GM19397 (cell line): Measurements from ENCODE around the gene HPS5.

Experiments
- ATAC-seq: cut with Tn5 transposase; IDR thresholded peaks from one replicate; pipeline ENCODE4 v1.9.1; 2021; ENCODE audit warnings: mild to moderate bottlenecking, moderate library complexity; ENCODE audit not compliant: unreplicated experiment

Gene HPS5

DNA sequence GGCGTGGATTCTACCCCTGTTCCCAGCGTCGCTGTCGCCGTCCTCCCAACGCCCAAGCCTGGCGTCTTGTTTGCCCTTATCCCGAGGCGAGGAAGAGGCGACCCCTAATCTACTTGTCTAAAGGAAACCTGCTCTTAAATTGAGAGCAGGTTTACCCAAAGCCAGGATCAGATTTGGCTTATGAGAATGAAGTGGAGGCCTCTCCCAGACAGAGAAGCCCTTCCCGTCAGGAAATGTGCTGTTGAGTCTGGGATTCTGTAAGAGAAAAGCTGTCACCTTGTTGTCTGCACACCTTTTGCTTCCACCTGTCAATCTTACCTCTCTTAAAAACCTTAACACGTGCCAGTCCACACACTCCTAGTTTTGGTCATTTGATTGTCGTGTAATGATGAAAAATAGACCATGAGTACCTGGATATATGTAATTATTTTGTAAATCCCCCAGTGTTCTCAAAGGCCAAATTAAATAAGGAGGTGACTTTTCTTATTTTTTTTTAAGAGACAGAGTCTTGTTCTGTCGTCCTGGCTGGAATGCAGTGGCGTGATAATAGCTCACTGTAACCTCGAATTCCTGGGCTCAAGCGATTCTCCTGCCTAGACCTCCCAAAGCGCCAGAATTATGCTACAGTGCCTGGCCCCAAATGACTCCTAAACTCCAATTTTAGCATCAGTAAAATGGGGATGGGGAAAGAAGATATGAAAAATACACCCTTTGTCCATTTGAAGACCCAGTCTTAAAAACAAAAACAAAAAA lies 1.1 kb upstream of the HPS5 start:
- no peak for ATAC-seq

DNA sequence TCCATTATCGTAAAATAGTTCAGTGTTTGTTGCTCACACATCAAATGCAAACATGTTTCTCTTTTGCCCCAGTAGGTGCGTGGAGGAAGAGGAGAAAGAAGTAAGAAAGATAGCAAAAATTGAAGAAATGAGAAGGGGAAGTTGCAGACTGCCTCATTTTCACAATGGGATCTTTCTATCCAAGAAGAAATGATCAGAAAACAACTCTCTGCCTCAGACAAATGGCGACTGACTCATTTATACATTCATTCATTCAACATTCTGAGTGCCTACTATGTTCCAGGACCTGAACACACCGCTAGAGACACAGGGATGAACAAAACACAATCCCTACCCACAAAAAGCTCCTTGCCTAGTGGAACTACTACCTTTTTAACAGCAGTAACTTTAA lies 367 bp downstream of the HPS5 start:
- ATAC-seq, result peak; percentile 1

DNA sequence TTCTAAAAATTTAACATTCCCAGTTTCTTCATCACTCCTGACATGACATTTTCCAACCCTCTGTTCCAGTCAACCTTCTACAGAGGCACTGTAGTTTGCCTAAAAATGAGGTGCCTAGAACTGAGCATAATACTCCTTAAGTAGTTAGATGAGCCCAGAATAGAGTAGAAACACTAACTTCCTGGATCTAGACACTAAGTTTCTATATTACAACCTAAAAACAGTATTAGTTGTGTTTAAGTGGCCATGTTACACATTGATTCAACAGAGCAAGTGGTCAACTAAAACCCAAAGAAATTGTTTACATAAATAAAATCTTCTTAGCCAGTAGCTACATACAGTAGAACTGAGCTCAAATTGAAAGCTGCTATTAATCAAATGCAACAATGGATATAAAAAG lies 1.3 kb downstream of the HPS5 start:
- no peak for ATAC-seq

DNA sequence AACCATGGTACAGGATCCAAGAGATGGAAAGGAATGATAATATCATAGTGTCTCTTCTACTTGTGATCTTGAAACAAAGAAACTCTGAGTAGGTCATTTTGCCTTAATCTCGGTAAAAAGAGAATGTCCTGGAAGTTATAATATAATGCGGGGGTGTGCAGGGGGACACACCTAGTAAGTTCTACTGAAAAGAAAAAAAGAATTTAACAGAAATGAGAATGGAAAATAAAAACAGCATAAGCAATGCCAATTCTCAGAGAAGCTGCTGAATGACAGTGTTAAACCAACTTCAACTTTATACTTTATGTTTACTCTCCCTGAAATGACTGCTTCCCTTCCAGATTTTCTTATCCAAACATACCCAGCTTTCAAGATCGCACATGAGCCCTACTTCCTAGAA lies 2.0 kb downstream of the HPS5 start:
- ATAC-seq, result no peak

DNA sequence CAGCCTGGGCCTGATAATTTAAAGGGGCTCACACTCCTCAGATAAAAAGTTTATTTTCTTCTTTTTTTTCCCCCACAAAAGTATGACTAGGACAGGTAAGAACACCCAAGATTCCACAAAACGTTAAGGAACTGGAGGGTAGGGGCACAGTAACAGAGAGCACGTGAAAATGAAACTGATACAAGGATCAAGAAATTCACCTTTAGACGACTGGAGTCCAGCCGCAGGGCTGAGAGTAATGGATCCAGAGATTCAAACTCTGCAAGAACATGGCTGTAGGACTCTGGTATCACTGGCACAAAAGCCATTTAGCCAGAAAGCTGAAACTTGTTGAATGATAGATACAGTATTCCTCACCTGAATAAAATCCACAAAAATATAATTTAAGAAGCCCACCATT lies 4.4 kb downstream of the HPS5 start:
- no peak for ATAC-seq

DNA sequence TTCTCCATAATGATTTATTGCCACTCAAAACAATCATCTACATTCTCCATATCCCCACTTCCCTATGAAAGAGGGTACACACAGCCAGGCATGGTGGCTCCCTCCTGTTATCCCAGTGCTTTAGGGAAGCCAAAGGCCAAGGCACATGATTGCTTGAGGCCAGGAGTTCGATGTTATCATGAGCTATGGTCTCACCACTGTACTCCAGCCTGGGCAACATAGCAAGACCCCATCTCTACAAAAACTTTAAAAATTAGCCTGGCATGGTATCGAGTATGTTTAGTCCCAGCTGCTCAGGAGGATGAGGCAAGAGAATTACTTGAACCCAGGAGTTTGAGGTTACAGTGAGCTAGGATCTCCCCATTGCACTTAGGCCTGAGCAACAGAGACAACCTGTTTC lies 6.0 kb downstream of the HPS5 start:
- no peak for ATAC-seq

DNA sequence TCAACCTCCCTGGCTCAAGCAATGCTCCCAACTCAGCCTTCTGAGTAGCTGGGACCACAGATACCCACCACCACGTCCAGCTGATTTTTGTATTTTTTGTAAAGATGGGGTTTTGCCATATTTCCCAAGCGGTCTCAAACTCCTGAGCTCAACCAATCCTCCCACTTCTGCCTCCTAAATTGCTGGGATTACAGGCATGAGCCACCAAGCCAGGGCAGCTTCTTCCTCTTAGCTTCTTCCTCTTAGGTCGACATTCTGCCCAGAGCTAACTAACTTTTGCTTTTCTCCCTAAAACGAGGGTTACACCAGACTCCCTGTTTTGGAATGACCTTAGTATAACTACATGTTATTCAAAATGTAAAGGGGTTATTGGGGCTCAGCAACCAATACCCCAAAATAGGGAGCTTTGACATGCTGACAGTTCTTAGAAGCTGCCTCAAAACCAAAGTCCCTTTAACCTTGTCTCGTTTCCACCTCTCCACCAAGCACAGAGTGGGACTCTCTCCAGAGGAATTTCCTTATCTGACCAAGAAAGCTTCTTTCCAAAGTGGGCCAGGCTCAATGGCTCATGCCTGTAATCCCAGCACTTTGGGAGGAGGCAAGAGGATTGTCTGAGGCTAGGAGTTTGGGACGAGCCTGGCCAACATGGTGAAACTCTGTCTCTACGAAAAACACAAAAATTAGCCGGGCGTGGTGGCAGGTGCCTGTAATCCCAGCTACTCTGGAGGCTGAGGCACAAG lies 7.0 kb downstream of the HPS5 start:
- no peak for ATAC-seq

DNA sequence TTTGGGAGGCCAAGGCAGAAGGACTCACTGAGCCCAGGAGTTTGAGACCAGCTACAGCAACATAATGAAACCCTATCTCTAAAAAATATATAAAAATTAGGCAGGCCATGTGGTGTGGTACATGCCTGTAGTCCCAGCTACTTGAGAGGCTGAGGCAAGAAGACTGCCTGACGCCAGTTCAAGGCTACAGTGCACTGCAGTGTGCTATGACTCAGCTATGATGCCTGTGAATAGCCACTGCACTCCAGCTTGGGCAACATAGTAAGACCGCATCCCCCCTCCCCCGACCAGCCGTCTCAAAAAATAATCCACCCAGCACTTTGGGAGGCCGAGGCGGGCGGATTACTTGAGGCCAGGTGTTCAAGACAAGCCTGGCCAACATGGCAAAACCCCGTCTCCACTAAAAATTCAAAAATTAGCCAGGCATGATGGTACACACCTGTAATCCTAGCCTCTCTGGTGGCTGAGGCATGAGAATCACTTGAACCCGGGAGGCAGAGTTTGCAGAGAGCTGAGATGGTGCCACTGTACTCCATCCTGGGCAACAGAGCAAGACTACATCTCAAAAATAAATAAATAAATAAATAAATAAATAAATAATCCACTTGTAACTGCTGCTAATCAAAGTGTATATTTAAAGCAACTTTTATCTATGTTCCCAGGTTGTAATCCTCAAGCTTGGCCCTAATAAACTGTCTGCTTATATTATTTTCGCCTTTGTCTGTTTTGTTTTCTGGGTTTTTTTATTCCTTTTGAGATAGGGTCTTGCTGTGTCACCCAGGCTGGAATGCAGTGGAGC lies 7.8 kb downstream of the HPS5 start:
- ATAC-seq, result no peak

DNA sequence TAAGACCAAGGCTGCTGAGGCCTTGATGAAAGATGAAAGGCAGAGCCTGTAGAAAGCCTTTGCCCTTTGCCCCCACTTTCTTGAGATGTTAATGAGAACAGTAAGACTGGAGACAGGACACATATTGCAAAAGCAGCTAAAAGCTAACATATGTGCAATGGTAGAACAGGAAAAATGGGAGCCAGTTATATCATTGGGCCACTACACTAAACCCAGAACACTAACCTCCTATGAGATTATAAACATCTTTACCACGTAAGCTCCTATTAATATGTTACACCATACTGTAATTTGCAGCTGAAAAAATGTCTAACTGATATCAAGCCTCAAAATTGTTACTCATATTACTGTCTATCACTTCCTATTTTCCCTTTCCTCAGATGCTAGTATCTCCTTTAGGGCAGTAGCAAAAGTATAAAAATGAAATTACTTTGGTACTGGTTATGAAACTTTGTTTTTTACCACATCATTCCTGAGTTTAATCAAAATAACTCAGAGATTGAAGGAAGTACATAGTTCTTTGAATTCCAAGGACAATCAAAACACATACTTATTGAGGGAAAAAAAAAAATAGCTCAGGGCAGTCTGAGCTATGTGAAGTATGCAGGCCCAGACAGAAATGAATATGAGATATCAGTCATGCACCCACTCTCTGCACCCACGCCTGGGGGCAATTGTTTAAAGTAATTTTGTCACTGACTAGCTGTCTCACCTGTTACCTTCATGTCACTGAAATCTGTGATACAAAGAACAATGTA lies 9.1 kb downstream of the HPS5 start:
- ATAC-seq, result no peak

DNA sequence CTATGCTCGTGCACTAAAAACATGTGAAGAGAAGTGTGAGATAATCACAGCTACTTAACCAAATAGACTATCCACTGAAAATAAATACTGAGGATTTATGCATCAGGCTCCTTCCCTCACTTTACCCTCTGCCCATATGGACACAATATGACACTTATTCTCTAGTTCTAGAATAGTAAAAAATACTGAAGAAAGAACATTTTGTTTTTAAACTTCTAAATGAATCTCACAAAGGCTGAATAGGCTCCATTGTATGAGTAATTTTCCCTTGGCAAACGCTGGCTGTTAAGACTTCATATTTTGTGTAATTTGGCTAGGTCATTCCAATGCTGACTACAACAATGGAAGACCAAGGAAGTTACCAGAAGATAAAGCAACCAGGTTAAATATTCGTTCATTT lies 9.9 kb downstream of the HPS5 start:
- ATAC-seq, result no peak

DNA sequence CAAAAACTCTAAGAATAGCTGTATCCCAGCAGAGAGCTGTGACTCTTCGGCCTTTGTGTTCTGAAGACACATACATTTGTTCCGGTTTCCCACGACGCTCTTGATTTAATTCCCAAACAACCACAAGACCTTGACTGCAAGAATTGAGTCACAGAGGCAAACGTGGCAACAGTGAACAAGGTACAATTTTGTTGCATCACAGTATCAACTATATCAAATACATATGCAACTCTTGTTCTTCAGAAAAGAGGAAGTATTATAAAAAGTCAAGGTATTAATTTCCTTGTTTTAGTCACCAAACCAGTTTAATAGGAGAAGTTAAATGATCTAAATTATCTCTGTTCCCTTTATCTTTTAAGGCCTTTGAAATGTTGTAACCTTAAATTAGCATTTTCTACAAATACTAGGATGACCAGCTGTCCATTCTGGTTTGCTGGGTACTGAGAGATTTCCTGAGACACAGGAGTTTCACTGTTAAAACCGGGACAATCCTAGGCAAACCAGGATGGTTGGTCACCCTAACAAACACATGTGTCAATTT lies 11.1 kb downstream of the HPS5 start:
- no peak for ATAC-seq

DNA sequence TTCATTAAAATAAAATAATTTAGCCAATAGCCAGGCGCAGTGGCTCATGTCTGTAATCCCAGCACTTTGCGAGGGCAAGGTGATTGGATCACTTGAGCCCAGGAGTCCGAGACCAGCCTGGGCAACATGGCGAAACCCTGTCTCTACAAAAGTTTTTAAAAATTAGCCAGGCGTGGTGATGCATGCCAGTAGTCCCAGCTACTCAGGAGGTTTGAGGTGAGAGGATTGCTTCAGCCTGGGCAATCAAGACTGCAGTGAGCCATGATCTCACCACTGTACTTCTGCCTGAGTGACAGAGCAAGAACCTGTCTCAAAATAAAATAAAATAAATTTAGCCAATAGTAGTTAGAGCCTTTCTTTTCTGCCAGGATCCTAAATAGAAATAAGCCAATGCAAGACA lies 12.2 kb downstream of the HPS5 start:
- ATAC-seq, result no peak

DNA sequence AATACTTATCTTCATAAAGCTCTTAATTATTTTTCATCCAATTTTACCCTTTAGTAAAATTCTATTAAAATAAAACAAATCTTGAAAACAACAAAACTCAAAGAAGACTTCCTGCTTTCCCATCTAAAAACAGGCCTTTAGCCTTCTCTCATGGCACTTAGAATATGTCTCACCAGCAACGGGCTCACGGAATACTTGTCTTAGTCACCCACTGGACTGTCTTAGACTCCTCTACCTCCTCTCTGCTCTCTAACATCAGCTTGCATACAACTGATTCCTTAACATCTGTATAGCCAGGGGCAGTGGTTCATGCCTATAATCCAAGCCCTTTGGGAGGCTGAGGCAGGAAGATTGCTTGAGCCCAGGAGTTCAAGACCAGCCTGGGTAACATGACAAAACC lies 13.7 kb downstream of the HPS5 start:
- ATAC-seq, result no peak

DNA sequence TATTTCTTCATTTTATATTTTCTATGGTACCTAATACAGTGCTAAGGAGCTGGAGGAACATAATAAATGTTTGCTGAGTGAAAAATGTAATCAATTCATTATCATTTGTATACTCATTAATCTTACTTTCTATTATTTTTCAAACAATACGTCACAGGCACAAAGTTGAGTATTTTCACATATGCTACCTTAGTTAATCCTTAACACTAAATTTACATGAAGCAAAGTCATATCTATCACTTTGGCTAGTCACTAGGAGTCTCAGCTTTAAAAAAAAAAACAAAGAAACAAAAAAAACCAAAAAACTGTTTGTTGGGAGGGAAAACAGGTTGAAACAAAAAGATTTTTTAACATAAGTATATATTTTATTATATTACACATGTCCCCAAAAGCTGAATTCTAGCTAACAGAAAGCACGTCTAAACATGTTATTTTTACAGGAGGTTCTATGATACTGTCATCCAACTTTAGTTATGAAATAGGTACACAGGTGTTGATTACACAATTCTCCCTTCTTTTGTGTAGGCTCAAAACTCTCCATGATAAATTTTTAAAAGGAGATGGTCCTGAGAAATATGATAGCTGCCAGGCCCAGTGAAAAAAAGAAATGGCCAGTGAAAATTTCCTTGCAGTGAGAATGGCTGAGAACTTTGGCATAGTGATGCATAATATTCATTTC lies 14.3 kb downstream of the HPS5 start:
- ATAC-seq, result no peak

DNA sequence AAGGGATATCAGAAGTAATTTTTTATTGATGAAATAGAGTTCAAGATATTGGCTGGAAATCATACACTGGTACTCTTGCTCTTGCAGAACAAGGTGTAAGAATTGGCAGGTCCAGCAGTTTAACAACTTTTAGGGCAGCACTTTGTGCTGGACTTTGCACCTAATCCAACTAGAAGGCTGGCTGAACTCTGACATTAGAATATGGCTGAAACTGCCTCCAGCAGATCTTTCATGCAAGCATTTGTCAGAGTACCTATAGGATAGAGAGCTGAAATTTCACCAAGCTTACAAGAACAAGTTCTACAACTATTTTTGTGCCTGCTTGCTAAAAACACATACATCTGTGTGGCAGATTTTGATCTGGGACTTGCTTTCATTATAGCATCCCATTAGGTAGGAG lies 17.2 kb downstream of the HPS5 start:
- no peak for ATAC-seq

DNA sequence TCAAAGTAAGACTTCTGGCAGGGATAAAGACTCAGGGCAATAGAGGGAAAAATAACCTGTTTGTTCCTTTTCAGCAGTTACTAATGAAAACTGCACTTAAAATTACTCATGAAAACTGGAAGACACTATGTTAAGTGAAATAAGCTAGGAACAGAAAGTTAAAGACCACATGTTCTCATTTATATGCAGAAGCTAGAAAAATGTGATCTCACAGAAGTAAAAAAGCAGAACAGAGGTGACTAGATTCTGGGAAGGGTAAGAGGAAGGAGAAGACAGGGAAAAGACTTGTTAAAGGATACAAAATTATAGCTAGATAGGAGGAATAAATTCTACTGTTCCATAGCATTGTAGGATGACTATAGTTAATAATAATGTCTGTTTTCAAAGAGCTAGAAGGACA lies 22.2 kb downstream of the HPS5 start:
- no peak for ATAC-seq

DNA sequence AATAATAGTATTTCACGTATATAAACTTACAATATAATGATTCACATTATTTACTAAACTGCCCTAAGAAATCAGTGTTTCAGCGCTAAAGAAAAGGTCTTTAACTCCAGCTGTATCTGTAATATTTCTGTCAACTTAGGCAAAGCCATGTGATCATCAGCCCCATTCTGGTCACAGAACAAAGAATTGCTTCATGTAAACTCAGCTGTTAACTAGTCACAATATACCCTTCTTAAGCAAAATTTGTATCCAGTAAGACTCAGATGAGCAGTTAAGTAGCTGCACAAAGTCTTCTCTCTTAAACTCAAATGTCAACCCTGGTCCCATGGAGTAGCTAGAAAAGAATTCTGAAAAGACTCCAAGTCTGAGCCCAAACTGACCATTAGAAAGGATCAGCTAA lies 26.6 kb downstream of the HPS5 start:
- no peak for ATAC-seq

DNA sequence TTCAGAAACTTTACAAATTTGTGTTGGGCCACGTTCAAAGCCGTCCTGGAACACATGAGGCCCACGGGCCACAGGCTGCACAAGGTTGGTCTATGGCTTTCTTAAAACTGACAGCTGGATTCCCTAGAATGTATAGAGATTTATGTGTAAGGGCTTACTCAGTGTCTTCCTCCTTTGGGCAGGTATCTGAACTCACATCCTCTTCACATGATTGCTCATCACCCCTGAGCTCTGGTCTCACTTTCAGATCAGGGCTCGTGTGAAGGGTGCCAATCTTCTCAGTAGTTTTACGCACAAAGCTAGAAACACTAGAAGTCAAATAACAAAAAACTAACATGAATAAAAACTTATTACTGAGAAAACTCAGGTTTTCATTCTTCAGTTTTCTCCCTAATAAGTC lies 27.1 kb downstream of the HPS5 start:
- ATAC-seq, result no peak

DNA sequence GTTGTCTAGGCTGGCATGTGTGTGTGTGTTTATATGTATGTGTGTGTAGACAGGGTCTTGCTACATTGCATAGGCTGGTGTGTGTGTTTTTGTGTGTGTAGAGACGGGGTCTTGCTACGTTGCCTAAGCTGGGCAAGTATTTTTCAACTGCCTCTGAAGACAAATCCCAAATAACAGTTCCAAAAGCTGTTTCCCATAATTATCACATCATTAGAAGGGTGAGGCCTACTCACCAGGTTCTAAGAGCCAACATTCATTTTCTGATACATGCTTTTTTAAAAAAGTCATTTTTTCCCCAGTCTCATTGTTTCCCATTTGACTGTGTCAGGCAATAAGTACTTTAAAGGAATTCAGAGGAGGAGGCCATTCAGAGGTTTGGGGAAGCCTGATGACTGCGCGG lies 33.0 kb downstream of the HPS5 start:
- ATAC-seq, result no peak

DNA sequence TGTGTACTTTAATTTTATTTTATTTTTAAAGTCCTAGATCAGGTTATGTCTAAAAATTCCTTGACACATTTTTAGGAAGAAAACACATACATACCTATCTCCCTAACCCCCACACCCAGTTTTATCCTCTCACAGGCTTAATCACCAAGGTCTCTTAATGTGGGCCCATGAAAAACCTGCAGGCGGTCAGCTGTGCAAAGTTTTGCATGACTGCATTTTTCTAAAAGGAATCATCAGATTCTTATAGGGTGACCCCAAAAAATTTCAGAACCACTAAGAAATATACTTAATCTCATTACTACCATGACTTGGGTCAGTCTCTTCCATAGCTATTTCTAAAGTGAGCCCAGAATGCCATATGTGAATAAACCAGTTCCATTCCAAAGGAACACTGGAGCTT lies 36.1 kb downstream of the HPS5 start:
- ATAC-seq, result no peak
